HEK293 (cell line): Measurements from ENCODE around the gene CACNA2D1.

ENCODE experiments used
- CTCF ChIA-PET: fragments of 350-600 bp; formaldehyde crosslinking; extraction: SDS; loops from one replicate; lab custom pipeline; 2021; ENCODE audit warnings: antibody characterized with exemption; lab: Yijun Ruan, JAX
- POLR2A ChIA-PET: fragments of 300-600 bp; formaldehyde crosslinking; extraction: SDS; loops from one replicate; lab custom pipeline; 2020; ENCODE audit warnings: antibody characterized with exemption, inconsistent platforms; lab: Yijun Ruan, JAX
- H3K27ac ChIP-seq: fragments of 200-500 bp; sonication (Bioruptor generic); 2 replicates; pipeline ENCODE4 v1.5.1; 2014; ENCODE audit warnings: low read depth, low read length, control low read depth, inconsistent platforms; ENCODE audit errors: extremely low read depth
- H3K36me3 ChIP-seq, 2 experiments: fragments of 200-500 bp in 1 of 2; sonication (Bioruptor generic) in 1 of 2; 1 replicate in 1 of 2; 2 replicates in 1 of 2; pipeline ENCODE4 v1.5.1; 2014 to 2017; ENCODE audit warnings: inconsistent platforms in 2 of 2, low read length in 2 of 2; ENCODE audit not compliant: control insufficient read depth in 2 of 2, insufficient read depth in 1 of 2
- H3K4me1 ChIP-seq: fragments of 200-500 bp; sonication (Bioruptor generic); 2 replicates; pipeline ENCODE4 v1.5.1; 2014; ENCODE audit warnings: mild to moderate bottlenecking, low read length, inconsistent platforms; ENCODE audit not compliant: control insufficient read depth, insufficient read depth
- H3K4me3 ChIP-seq: 2 replicates; pipeline ENCODE4 v1.5.1; 2011; ENCODE audit warnings: low read depth, mild to moderate bottlenecking, control low read depth, low read length, moderate library complexity
- H3K9me3 ChIP-seq: fragments of 200-500 bp; sonication (Bioruptor generic); 2 replicates; pipeline ENCODE4 v1.5.1; 2014; ENCODE audit warnings: low read depth, low read length, inconsistent platforms; ENCODE audit not compliant: control insufficient read depth, insufficient read depth
- BCL6B ChIP-seq: fragments of 450-650 bp; formaldehyde crosslinking; IDR thresholded peaks from 2 replicates; pipeline ENCODE4 v1.5.1; 2017; ENCODE audit warnings: missing biosample characterization, missing genetic modification characterization
- IKZF3 ChIP-seq: fragments of 450-650 bp; IDR thresholded peaks from 2 replicates; pipeline ENCODE4 v1.5.0; 2018; ENCODE audit warnings: missing biosample characterization, mild to moderate bottlenecking, missing genetic modification characterization, moderate library complexity
- PRDM10 ChIP-seq: fragments of 450-650 bp; formaldehyde crosslinking; IDR thresholded peaks from 2 replicates; pipeline ENCODE4 v1.5.1; 2016; ENCODE audit warnings: missing biosample characterization, missing genetic modification characterization
- REPIN1 ChIP-seq: fragments of 450-650 bp; formaldehyde crosslinking; IDR thresholded peaks from 2 replicates; pipeline ENCODE4 v1.5.1; 2017; ENCODE audit warnings: missing biosample characterization, missing genetic modification characterization, low read depth
- YY1 ChIP-seq: fragments of 450-650 bp; formaldehyde crosslinking; IDR thresholded peaks from 2 replicates; pipeline ENCODE4 v1.5.1; 2018; ENCODE audit warnings: missing biosample characterization, missing genetic modification characterization
- ZBTB44 ChIP-seq: fragments of 450-650 bp; IDR thresholded peaks from 2 replicates; pipeline ENCODE4 v1.5.1; 2018; ENCODE audit warnings: missing biosample characterization, mild to moderate bottlenecking, missing genetic modification characterization
- ZFP3 ChIP-seq: fragments of 450-650 bp; formaldehyde crosslinking; IDR thresholded peaks from 2 replicates; pipeline ENCODE4 v1.5.1; 2016; ENCODE audit warnings: low read depth, missing biosample characterization, missing genetic modification characterization
- ZIC2 ChIP-seq: fragments of 450-650 bp; formaldehyde crosslinking; IDR thresholded peaks from 2 replicates; pipeline ENCODE4 v1.5.1; 2016; ENCODE audit warnings: missing biosample characterization, missing genetic modification characterization
- ZNF18 ChIP-seq: fragments of 450-650 bp; formaldehyde crosslinking; IDR thresholded peaks from 2 replicates; pipeline ENCODE4 v1.5.1; 2016; ENCODE audit warnings: missing biosample characterization, missing genetic modification characterization
- ZNF324 ChIP-seq: fragments of 450-650 bp; formaldehyde crosslinking; IDR thresholded peaks from 2 replicates; pipeline ENCODE4 v1.5.1; 2016; ENCODE audit warnings: missing biosample characterization, missing genetic modification characterization
- ZNF561 ChIP-seq: fragments of 450-650 bp; IDR thresholded peaks from 2 replicates; pipeline ENCODE4 v1.5.1; 2018; ENCODE audit warnings: missing biosample characterization, missing genetic modification characterization, borderline replicate concordance
- ZNF654 ChIP-seq: fragments of 450-650 bp; formaldehyde crosslinking; IDR thresholded peaks from 2 replicates; pipeline ENCODE4 v1.5.1; 2016; ENCODE audit warnings: low read depth, missing biosample characterization, missing genetic modification characterization
- ZNF658 ChIP-seq: fragments of 450-650 bp; formaldehyde crosslinking; IDR thresholded peaks from 2 replicates; pipeline ENCODE4; 2016; ENCODE audit warnings: missing biosample characterization, missing genetic modification characterization
- ZNF660 ChIP-seq: fragments of 450-650 bp; IDR thresholded peaks from 2 replicates; pipeline ENCODE4 v1.5.1; 2018; ENCODE audit warnings: missing biosample characterization, mild to moderate bottlenecking, missing genetic modification characterization
- ZNF785 ChIP-seq: fragments of 450-650 bp; formaldehyde crosslinking; IDR thresholded peaks from 2 replicates; pipeline ENCODE4 v1.5.1; 2016; ENCODE audit warnings: missing biosample characterization, missing genetic modification characterization

Gene CACNA2D1

GRCh38 chr7:82443547-82444219 lies at the start of gene CACNA2D1:
Gene CACNA2D1, minus strand, starts transcription at chr7:82443777.
- peak within 1 kb of the TSS; percentile 99 for H3K27ac ChIP-seq
- no peaks in the 10 kb centered on the region for H3K9me3 ChIP-seq
- POLR2A ChIA-PET: no interaction called here
- no peaks in the 10 kb centered on the region for H3K36me3 ChIP-seq
- H3K4me3 ChIP-seq: peak within 1 kb of the TSS; percentile 94
- H3K4me1 ChIP-seq: peaks cover 7% of the 10 kb centered on the region
- 0 out of 2 replicates have a peak, but pooled peaks have one; percentile 25 for TF ChIP-seq ZBTB44
- TF ChIP-seq ZNF658 (tag by site-specific recombination): no peak
- TF ChIP-seq IKZF3: peak; percentile 72
- no peak for TF ChIP-seq REPIN1
- TF ChIP-seq BCL6B (tag by site-specific recombination): no peak
- TF ChIP-seq ZNF785 (tag by site-specific recombination): no peak
- 0 out of 2 replicates have a peak, but pooled peaks have one; percentile 19 for TF ChIP-seq ZNF660 (tag by site-specific recombination)
- 0 out of 2 replicates have a peak, but pooled peaks have one; percentile 1 for TF ChIP-seq YY1
- 0 out of 2 replicates have a peak, but pooled peaks have one; percentile 24 for TF ChIP-seq ZIC2 (tag by site-specific recombination)
- TF ChIP-seq ZFP3: no peak
- TF ChIP-seq ZNF324 (tag by site-specific recombination): no peak
- peak; percentile 58; the same call in 1 of the 2 replicates for TF ChIP-seq PRDM10 (tag by site-specific recombination)
- peak; percentile 21; the same call in 1 of the 2 replicates for TF ChIP-seq ZNF561 (tag by site-specific recombination)
- CTCF ChIA-PET: interaction anchor here (0.6 kb wide), 1 partner anchor 257 kb away, joined by 3 read pairs; no protein-coding TSS in a partner anchor

- peaks cover 13% of the 10 kb centered on the region; the same call in 1 of the 2 replicates for H3K4me1 ChIP-seq
- H3K36me3 ChIP-seq: no peaks in the 10 kb centered on the region
- no peaks in the 10 kb centered on the region for H3K9me3 ChIP-seq
- no peak overlapping the region for H3K27ac ChIP-seq
- ChIA-PET POLR2A (no interaction called here), CTCF (interaction anchor here (0.5 to 2.2 kb wide), 25 partner anchors 8 to 1971 kb away, joined by 3 to 8 read pairs (median 4); no protein-coding TSS in a partner anchor)
- TF ChIP-seq ZNF18 (tag by site-specific recombination) (no peak), ZNF654 (tag by site-specific recombination) (peak; percentile 43)
- no peak overlapping the region for H3K4me3 ChIP-seq
Measured at GRCh38 chr7:82481499-82482097, 38.0 kb upstream of the CACNA2D1 start.
